HEK293T (cell line): ENCODE results near the gene TBCE.

ENCODE experiments used
- BHLHE40 ChIP-seq: fragments of 450-650 bp; IDR thresholded peaks from 2 replicates; pipeline ENCODE4 v1.6.1; 2016; ENCODE audit warnings: mild to moderate bottlenecking, moderate library complexity, borderline replicate concordance
- ELF4 ChIP-seq: fragments of 450-650 bp; IDR thresholded peaks from 2 replicates; pipeline ENCODE4 v1.6.1; 2017; ENCODE audit warnings: antibody characterized with exemption
- FOXA1 ChIP-seq: fragments of 450-650 bp; IDR thresholded peaks from 2 replicates; pipeline ENCODE4 v1.6.1; 2016; ENCODE audit warnings: mild to moderate bottlenecking
- FOXK2 ChIP-seq: fragments of 450-650 bp; IDR thresholded peaks from 2 replicates; pipeline ENCODE4 v1.6.1; 2016; ENCODE audit warnings: mild to moderate bottlenecking
- FOXM1 ChIP-seq: fragments of 450-650 bp; IDR thresholded peaks from 2 replicates; pipeline ENCODE4 v1.6.1; 2017; ENCODE audit warnings: mild to moderate bottlenecking, borderline replicate concordance
- HDGF ChIP-seq: fragments of 450-650 bp; IDR thresholded peaks from 2 replicates; pipeline ENCODE4 v1.6.1; 2017; ENCODE audit warnings: antibody characterized with exemption, borderline replicate concordance
- LEF1 ChIP-seq: fragments of 450-650 bp; IDR thresholded peaks from 2 replicates; pipeline ENCODE4 v1.6.1; 2017; ENCODE audit warnings: mild to moderate bottlenecking, borderline replicate concordance
- SP1 ChIP-seq: fragments of 450-650 bp; IDR thresholded peaks from 2 replicates; pipeline ENCODE4 v1.6.1; 2017
- ZNF384 ChIP-seq: fragments of 450-650 bp; IDR thresholded peaks from 2 replicates; pipeline ENCODE4 v1.6.1; 2016

DNA sequence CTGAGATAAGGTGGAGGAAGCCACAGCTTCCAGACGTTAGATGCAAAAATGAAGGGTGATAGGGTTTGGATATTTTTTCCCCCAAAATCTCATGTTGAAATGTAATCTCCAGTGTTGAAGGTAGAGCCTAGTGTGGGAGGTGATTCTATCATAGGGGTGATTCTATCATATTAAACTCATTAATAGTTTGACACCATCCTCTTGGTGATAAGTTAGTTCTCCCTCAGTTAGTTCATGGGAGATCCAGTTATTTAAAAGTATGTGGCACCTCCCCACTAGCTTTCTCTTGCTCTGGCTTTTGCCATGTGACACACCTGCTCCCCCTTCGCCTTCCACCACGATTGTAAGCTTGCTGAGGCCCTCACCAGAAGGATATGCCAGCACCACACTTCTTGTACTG is 8.3 kb upstream of the TBCE start:
- no peak for TF ChIP-seq FOXA1
- TF ChIP-seq FOXK2 = no peak
- no peak for TF ChIP-seq HDGF
- TF ChIP-seq LEF1 = no peak
- TF ChIP-seq ELF4 = no peak
- TF ChIP-seq ZNF384 = no peak
- no peak for TF ChIP-seq FOXM1
- TF ChIP-seq BHLHE40 = no peak
- TF ChIP-seq SP1 = no peak
